Thymus (tissue), 11 donors: ENCODE measurements around the gene ATXN2. TPM values are rescaled to one million over a fixed set of nuclear protein-coding genes. Genes with fewer than 3 reads are reported as not detected.
"Not testable (repeated sequence)": the region's sequence is repeated elsewhere in the genome, so short reads cannot be mapped to it uniquely, and the experiment has no call there.

Experiments
- DNase-seq, 9 donors: peaks; one replicate each; pipeline ENCODE4 v3.0.0-alpha.2; 2013; ENCODE audit warnings: low spot score in 9 of 9, low read depth in 6 of 9, missing footprints in 1 of 9
- H3K27ac ChIP-seq, 2 donors: one replicate each; pipeline ENCODE4 v1.5.1; 2013; ENCODE audit warnings: control low read depth in 1 of 2, low read depth in 1 of 2, low read length in 1 of 2, mild to moderate bottlenecking in 1 of 2, moderate library complexity in 1 of 2
- H3K27me3 ChIP-seq, 2 donors: one replicate each; pipeline ENCODE4 v1.5.1; 2013; ENCODE audit warnings: low read length in 1 of 2; ENCODE audit not compliant: control insufficient read depth in 2 of 2, insufficient read depth in 1 of 2
- H3K36me3 ChIP-seq, 2 donors: one replicate each; pipeline ENCODE4 v1.5.1; 2013; ENCODE audit warnings: low read length in 1 of 2, mild to moderate bottlenecking in 1 of 2, moderate library complexity in 1 of 2; ENCODE audit not compliant: control insufficient read depth in 2 of 2, insufficient read depth in 2 of 2
- H3K4me1 ChIP-seq, 2 donors: one replicate each; pipeline ENCODE4 v1.5.1; 2013; ENCODE audit warnings: low read length in 2 of 2; ENCODE audit not compliant: control insufficient read depth in 2 of 2, insufficient read depth in 2 of 2
- H3K4me3 ChIP-seq, 2 donors: one replicate each; pipeline ENCODE4 v1.5.1; 2013; ENCODE audit warnings: low read length in 2 of 2, control low read depth in 1 of 2, mild to moderate bottlenecking in 1 of 2
- H3K9me3 ChIP-seq, 2 donors: one replicate each; pipeline ENCODE4 v1.5.1; 2013; ENCODE audit warnings: low read length in 1 of 2, mild to moderate bottlenecking in 1 of 2; ENCODE audit not compliant: control insufficient read depth in 2 of 2, insufficient read depth in 1 of 2
- WGBS: extraction: QIAGEN DNeasy Blood & Tissue Kit; methylation state at CpG from one replicate; pipeline ENCODE4 v1.1.7; 2013; 5-methylcytosine and 5-hydroxymethylcytosine counted together
- polyA plus RNA-seq: library from polyadenylated mRNA; stranded (reverse); fragments of 200-250 nt; gene quantifications from one replicate; pipeline ENCODE4 v1.2.3, GENCODE V29; 2013
- total RNA-seq: library from RNA; stranded (reverse); fragments of 120-200 nt; gene quantifications from one replicate; pipeline ENCODE4 v1.2.4, GENCODE V29; 2013
- donor health status: healthy.

Gene ATXN2
- total and polyA plus RNA-seq, 2 donors = 11.8 to 19.7 TPM

GRCh38 chr12:111503116-111503515 is 96.0 kb downstream of the ATXN2 start:
- 100% methylated on average over 1 of the region's 1 CpG for WGBS
- Histone ChIP-seq H3K36me3 (peaks cover 11 to 22% of the 10 kb centered on the region in 2 donors), H3K4me1 (no peaks in the 10 kb centered on the region), H3K27ac (no peak overlapping the region), H3K27me3 (no peaks in the 10 kb centered on the region), H3K4me3 (no peak overlapping the region), H3K9me3 (no peaks in the 10 kb centered on the region)
- DNase-seq = no peak

- H3K9me3 ChIP-seq = no peaks in the 10 kb centered on the region
- WGBS = 96% methylated on average over 4 of the region's 4 CpGs
- no peaks in the 10 kb centered on the region for H3K27me3 ChIP-seq
- no peak overlapping the region for H3K27ac ChIP-seq
- peaks cover 32 to 35% of the 10 kb centered on the region in 2 donors for H3K36me3 ChIP-seq
- H3K4me3 ChIP-seq = no peak overlapping the region
- no peaks in the 10 kb centered on the region for H3K4me1 ChIP-seq
- DNase-seq = no peak
Observed at GRCh38 chr12:111494676-111495075, 104.4 kb downstream of the ATXN2 start.

DNA sequence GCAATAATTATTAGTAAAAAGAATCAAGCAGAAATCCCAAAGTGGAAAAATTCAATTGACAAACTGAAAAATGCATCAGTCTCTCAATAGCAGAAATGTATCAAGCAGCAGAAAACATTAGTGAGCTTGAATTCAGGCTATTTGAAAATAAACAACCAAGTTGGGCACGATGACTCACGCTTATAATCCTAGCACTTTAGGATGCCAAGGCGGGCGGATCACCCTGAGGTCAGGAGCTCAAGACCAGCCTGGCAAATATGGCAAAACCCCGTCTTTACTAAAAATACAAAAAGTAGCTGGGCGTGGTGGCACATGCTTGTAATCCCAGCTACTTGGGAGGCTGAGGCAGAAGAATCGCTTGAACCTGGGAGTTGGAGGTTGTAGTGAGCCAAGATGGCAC is 106.1 kb downstream of the ATXN2 start:
- not testable (repeated sequence) for H3K9me3 ChIP-seq, DNase-seq, H3K27me3 ChIP-seq, H3K27ac ChIP-seq, H3K4me1 ChIP-seq, H3K4me3 ChIP-seq
- 98% methylated on average over 7 of the region's 7 CpGs for WGBS
- H3K36me3 ChIP-seq = peaks cover 33 to 42% of the 10 kb centered on the region in 2 donors

DNA sequence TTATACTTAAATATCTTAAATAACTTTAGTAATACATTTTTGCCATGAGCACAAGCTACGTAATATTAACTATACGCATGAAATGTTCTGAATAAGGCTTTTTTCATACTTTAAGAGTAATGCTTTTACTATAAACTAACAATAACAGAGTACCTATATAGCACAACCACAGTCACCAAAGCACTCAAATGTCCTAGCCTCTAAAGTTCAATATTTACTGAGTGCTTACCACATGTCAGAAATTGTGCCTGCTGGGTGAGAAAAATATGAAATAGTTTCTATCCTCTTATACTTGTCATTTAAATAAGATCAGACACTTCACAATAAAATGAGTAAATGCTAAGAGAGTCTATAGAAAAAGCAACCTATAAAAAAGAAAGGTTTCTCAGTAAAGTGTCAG is 110.3 kb downstream of the ATXN2 start:
- Histone ChIP-seq H3K4me3 (no peak overlapping the region), H3K27me3 (no peaks in the 10 kb centered on the region), H3K4me1 (no peaks in the 10 kb centered on the region), H3K9me3 (no peaks in the 10 kb centered on the region), H3K27ac (no peak overlapping the region), H3K36me3 (peaks cover 45 to 57% of the 10 kb centered on the region in 2 donors)
- over 99% methylated on average over 2 of the region's 2 CpGs for WGBS
- no peak for DNase-seq

DNA sequence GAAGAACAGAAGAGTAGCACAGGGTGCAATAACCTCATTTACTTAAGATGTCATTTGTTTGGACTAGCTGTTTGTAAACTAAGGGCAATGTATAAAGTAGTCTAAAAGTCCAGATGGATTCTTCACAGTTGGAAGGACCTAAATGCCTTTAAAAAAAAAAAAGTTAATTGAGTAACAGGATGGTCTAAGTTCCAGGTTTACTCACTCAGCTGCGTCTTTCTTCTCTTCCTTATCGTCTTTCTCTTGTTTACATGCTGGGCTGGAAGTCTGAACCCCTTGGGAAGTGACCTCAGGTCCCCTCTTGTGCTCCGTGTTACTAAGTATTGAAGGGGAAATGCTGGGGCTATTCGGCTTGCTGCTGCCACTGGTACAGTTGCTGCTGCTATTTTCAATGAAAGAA is 110.8 kb downstream of the ATXN2 start:
- no peak overlapping the region for H3K27ac ChIP-seq
- H3K9me3 ChIP-seq = no peaks in the 10 kb centered on the region
- H3K27me3 ChIP-seq = no peaks in the 10 kb centered on the region
- H3K36me3 ChIP-seq = peaks cover 49 to 58% of the 10 kb centered on the region in 2 donors
- no peak overlapping the region for H3K4me3 ChIP-seq
- no peak for DNase-seq
- WGBS = 97% methylated on average over 4 of the region's 4 CpGs
- no peaks in the 10 kb centered on the region for H3K4me1 ChIP-seq

- Histone ChIP-seq H3K27ac (no peak overlapping the region), H3K36me3 (peaks cover 31 to 36% of the 10 kb centered on the region in 2 donors), H3K4me3 (no peak overlapping the region), H3K9me3 (no peaks in the 10 kb centered on the region), H3K4me1 (no peaks in the 10 kb centered on the region), H3K27me3 (no peaks in the 10 kb centered on the region)
- WGBS = 100% methylated on average over 2 of the region's 2 CpGs
- DNase-seq = no peak
Observed at GRCh38 chr12:111482462-111482861, 116.7 kb downstream of the ATXN2 start.

GRCh38 chr12:111471236-111471635 is 127.9 kb downstream of the ATXN2 start:
- H3K9me3 ChIP-seq = no peaks in the 10 kb centered on the region
- DNase-seq = no peak
- H3K27ac ChIP-seq = no peak overlapping the region
- 93% methylated on average over 2 of the region's 2 CpGs for WGBS
- H3K36me3 ChIP-seq = peaks cover 22 to 29% of the 10 kb centered on the region in 2 donors
- no peaks in the 10 kb centered on the region for H3K27me3 ChIP-seq
- H3K4me3 ChIP-seq = no peak overlapping the region
- H3K4me1 ChIP-seq = no peaks in the 10 kb centered on the region

DNA sequence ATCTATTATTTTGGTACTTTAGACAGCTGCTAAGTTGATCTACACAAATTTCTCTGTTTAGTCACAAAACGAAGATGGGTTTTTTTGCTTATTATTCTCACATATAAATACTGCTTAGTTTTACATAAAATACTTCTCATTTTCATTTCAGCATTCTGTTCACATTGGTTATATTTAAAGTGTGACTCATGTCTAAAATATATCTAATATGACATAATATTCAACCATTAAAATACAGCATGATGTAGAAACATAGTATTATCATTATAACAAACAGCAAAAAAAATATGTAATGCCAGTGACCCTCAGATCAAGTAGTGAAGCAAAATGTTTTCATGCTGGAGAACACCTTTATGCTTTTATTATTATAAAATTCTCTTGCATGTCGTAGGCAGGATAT is 129.7 kb downstream of the ATXN2 start:
- DNase-seq = no peak

DNA sequence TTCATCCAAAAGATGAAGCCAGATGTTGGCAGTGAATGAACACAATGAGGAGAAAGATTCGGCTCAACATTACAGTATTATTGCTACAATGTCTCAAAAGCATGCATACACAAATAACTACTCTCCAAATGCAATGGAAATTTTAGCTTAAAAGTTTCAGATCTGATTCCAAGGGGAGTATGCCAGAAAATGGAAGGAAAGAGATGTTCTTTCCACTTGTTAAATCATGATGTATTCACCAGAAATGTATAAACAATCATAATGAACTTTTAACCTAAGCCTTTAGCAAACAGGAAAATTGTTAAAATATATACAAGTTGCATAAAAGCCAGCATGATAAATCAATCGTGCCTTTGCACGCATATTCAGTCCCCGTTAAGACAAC is 131.3 kb downstream of the ATXN2 start:
- Histone ChIP-seq H3K9me3 (no peaks in the 10 kb centered on the region), H3K27ac (no peak overlapping the region), H3K4me3 (no peak overlapping the region), H3K4me1 (no peaks in the 10 kb centered on the region), H3K36me3 (peaks cover 14 to 28% of the 10 kb centered on the region in 2 donors), H3K27me3 (no peaks in the 10 kb centered on the region)
- WGBS = 95% methylated on average over 4 of the region's 4 CpGs
- DNase-seq = no peak

More for the DNA sequence above, 129.7 kb downstream of the ATXN2 start:
- no peaks in the 10 kb centered on the region for H3K27me3 ChIP-seq
- no peaks in the 10 kb centered on the region for H3K9me3 ChIP-seq
- H3K27ac ChIP-seq = no peak overlapping the region
- H3K36me3 ChIP-seq = peaks cover 20 to 25% of the 10 kb centered on the region in 2 donors
- no peak overlapping the region for H3K4me3 ChIP-seq
- H3K4me1 ChIP-seq = no peaks in the 10 kb centered on the region
- 97% methylated on average over 2 of the region's 2 CpGs for WGBS
